WTC11 (cell line): Measurements from ENCODE around the gene NEDD1. TPM values are rescaled to one million over a fixed set of nuclear protein-coding genes. Genes with fewer than 3 reads are reported as not detected.

ENCODE experiments used
- ATAC-seq: fragments of 200-7000 bp; cut with Tn5 transposase; 2 replicates; pipeline ENCODE4 v1.10.0; 2021; ENCODE audit warnings: mild to moderate bottlenecking, moderate library complexity
- CTCF ChIA-PET: fragments of 300-600 bp; sonication (Branson Sonifier 250); formaldehyde crosslinking; loops from one replicate; lab custom pipeline; 2021; ENCODE audit warnings: antibody characterized with exemption; lab: Charles Lee
- POLR2A ChIA-PET: fragments of 350-600 bp; sonication (Branson Sonifier 250); formaldehyde crosslinking; loops from one replicate; lab custom pipeline; 2021; ENCODE audit warnings: antibody characterized with exemption; lab: Charles Lee
- DNase-seq: peaks from one replicate; pipeline ENCODE4 v3.0.0; 2021; ENCODE audit warnings: low spot score
- H3K27ac Mint-ChIP-seq: 2 replicates; pipeline ENCODE4 v1.8.0; 2021; ENCODE audit warnings: mixed read lengths
- H3K27me3 Mint-ChIP-seq: 2 replicates; pipeline ENCODE4 v1.8.0; 2021; ENCODE audit warnings: low read depth, mild to moderate bottlenecking, moderate library complexity, mixed read lengths
- H3K36me3 Mint-ChIP-seq: 2 replicates; pipeline ENCODE4 v1.8.0; 2021; ENCODE audit warnings: mixed read lengths
- H3K4me1 Mint-ChIP-seq: 2 replicates; pipeline ENCODE4 v1.8.0; 2022; ENCODE audit warnings: mixed read lengths
- H3K4me3 Mint-ChIP-seq: 2 replicates; pipeline ENCODE4 v1.8.0; 2021; ENCODE audit warnings: mild to moderate bottlenecking, moderate library complexity, mixed read lengths
- H3K9me3 Mint-ChIP-seq: 2 replicates; pipeline ENCODE4 v1.8.0; 2021; ENCODE audit warnings: mixed read lengths
- CREB1 ChIP-seq: sonication (generic); formaldehyde crosslinking; IDR thresholded peaks from 2 replicates; pipeline ENCODE4 v1.8.0; 2023; ENCODE audit warnings: mild to moderate bottlenecking, missing genetic modification reagents
- ETV6 ChIP-seq: sonication (generic); formaldehyde crosslinking; IDR thresholded peaks from 2 replicates; pipeline ENCODE4 v1.8.1; 2022; ENCODE audit warnings: mild to moderate bottlenecking, missing genetic modification reagents
- FOXK1 ChIP-seq: sonication (generic); formaldehyde crosslinking; IDR thresholded peaks from 2 replicates; pipeline ENCODE4 v1.8.0; 2022; ENCODE audit warnings: mild to moderate bottlenecking, moderate library complexity, missing genetic modification reagents
- FOXP1 ChIP-seq: sonication (generic); formaldehyde crosslinking; IDR thresholded peaks from 2 replicates; pipeline ENCODE4 v1.8.0; 2022; ENCODE audit warnings: missing genetic modification reagents, mild to moderate bottlenecking, moderate library complexity, borderline replicate concordance
- GRHL2 ChIP-seq: fragments of 250-450 bp; sonication (Bioruptor Pico); IDR thresholded peaks from 2 replicates; pipeline ENCODE4 v1.8.0; 2022; ENCODE audit warnings: mild to moderate bottlenecking, moderate library complexity; ENCODE audit not compliant: insufficient replicate concordance, severe bottlenecking
- IRF2 ChIP-seq: sonication (generic); formaldehyde crosslinking; IDR thresholded peaks from 2 replicates; pipeline ENCODE4 v1.8.0; 2022; ENCODE audit warnings: low read depth, missing genetic modification reagents, borderline replicate concordance
- JAZF1 ChIP-seq: fragments of 250-450 bp; sonication (Bioruptor Pico); IDR thresholded peaks from 2 replicates; pipeline ENCODE4 v1.9.0; 2021; ENCODE audit warnings: moderate library complexity, mild to moderate bottlenecking, inconsistent platforms
- JUN ChIP-seq: sonication (generic); formaldehyde crosslinking; IDR thresholded peaks from 2 replicates; pipeline ENCODE4 v1.8.0; 2023; ENCODE audit warnings: mild to moderate bottlenecking, missing genetic modification reagents
- MXD4 ChIP-seq: fragments of 250-450 bp; sonication (Bioruptor Pico); IDR thresholded peaks from 2 replicates; pipeline ENCODE4 v1.8.0; 2021; ENCODE audit warnings: mild to moderate bottlenecking, moderate library complexity, borderline replicate concordance
- NFYB ChIP-seq: sonication (generic); formaldehyde crosslinking; conservative IDR thresholded peaks from 2 replicates; pipeline ENCODE4 v1.8.0; 2022; ENCODE audit warnings: low read depth, missing genetic modification reagents
- NR2C2 ChIP-seq: sonication (generic); formaldehyde crosslinking; IDR thresholded peaks from 2 replicates; pipeline ENCODE4 v1.8.0; 2022; ENCODE audit warnings: mild to moderate bottlenecking, missing genetic modification reagents
- NR3C1 ChIP-seq: sonication (generic); formaldehyde crosslinking; conservative IDR thresholded peaks from 2 replicates; pipeline ENCODE4 v1.8.1; 2023; ENCODE audit warnings: low read depth, mild to moderate bottlenecking, missing genetic modification reagents
- TEAD4 ChIP-seq: sonication (generic); formaldehyde crosslinking; IDR thresholded peaks from 2 replicates; pipeline ENCODE4 v1.8.0; 2022; ENCODE audit warnings: mild to moderate bottlenecking, missing genetic modification reagents
- ZNF317 ChIP-seq: sonication (generic); formaldehyde crosslinking; IDR thresholded peaks from 2 replicates; pipeline ENCODE4 v1.8.1; 2023; ENCODE audit warnings: low read depth, mild to moderate bottlenecking, moderate library complexity, missing genetic modification reagents, borderline replicate concordance
- total RNA-seq: library from RNA; stranded (reverse); gene quantifications from 3 replicates; pipeline ENCODE4 v1.2.3, GENCODE V29; 2021
- TF ChIP-seq, protein P1 (sequence below): sonication (generic); formaldehyde crosslinking; IDR thresholded peaks from 2 replicates; pipeline ENCODE4 v1.8.0; 2023; ENCODE audit warnings: missing genetic modification reagents, mild to moderate bottlenecking, borderline replicate concordance
- TF ChIP-seq, protein P2 (sequence below): fragments of 250-450 bp; sonication (Bioruptor Pico); IDR thresholded peaks from 2 replicates; pipeline ENCODE4 v1.8.0; 2021; ENCODE audit warnings: mild to moderate bottlenecking
- TF ChIP-seq, protein P3 (sequence below): fragments of 250-450 bp; sonication (Bioruptor Pico); IDR thresholded peaks from 2 replicates; pipeline ENCODE4 v1.9.0; 2021; ENCODE audit warnings: mild to moderate bottlenecking
- TF ChIP-seq, protein P4 (sequence below): sonication (generic); formaldehyde crosslinking; IDR thresholded peaks from 2 replicates; pipeline ENCODE4 v1.8.1; 2022; ENCODE audit warnings: mild to moderate bottlenecking, moderate library complexity, missing genetic modification reagents
- TF ChIP-seq, protein P5 (sequence below): sonication (generic); formaldehyde crosslinking; IDR thresholded peaks from 2 replicates; pipeline ENCODE4 v1.8.1; 2023; ENCODE audit warnings: mild to moderate bottlenecking, missing genetic modification reagents, moderate library complexity
- TF ChIP-seq, protein P6 (sequence below): sonication (generic); formaldehyde crosslinking; conservative IDR thresholded peaks from 2 replicates; pipeline ENCODE4 v1.8.1; 2023; ENCODE audit warnings: mild to moderate bottlenecking, low read depth, missing genetic modification reagents, moderate library complexity
- TF ChIP-seq, protein P7 (sequence below): sonication (generic); formaldehyde crosslinking; IDR thresholded peaks from 2 replicates; pipeline ENCODE4 v1.8.1; 2022; ENCODE audit warnings: low read depth, missing genetic modification reagents, borderline replicate concordance
- TF ChIP-seq, protein P8 (sequence below): sonication (generic); formaldehyde crosslinking; IDR thresholded peaks from 2 replicates; pipeline ENCODE4 v1.8.0; 2022; ENCODE audit warnings: mild to moderate bottlenecking, missing genetic modification reagents

NEDD1 gene
- total RNA-seq, 1 experiment from 2014 or later: 29.3 TPM

DNA sequence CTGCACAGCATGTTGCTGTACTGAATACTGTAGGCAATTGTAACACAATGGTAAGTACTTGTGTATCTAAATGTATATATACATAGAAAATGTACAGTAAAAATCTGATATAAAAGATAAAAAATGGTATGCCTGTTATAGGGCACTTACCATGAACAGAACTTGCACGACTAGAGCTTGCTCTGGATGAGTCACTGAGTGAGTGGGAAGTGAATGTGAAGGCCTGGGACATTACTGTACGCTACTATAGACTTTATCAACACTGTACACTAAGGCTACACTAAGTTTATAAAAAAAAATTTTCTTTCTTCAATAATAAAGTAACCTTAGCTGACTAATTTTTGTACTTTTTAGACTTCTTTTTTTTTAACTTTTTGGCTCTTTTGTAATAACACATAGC lies 24.2 kb upstream of the NEDD1 start:
- ATAC-seq (no peak), DNase-seq (no peak)
- TF ChIP-seq, protein P1, sequence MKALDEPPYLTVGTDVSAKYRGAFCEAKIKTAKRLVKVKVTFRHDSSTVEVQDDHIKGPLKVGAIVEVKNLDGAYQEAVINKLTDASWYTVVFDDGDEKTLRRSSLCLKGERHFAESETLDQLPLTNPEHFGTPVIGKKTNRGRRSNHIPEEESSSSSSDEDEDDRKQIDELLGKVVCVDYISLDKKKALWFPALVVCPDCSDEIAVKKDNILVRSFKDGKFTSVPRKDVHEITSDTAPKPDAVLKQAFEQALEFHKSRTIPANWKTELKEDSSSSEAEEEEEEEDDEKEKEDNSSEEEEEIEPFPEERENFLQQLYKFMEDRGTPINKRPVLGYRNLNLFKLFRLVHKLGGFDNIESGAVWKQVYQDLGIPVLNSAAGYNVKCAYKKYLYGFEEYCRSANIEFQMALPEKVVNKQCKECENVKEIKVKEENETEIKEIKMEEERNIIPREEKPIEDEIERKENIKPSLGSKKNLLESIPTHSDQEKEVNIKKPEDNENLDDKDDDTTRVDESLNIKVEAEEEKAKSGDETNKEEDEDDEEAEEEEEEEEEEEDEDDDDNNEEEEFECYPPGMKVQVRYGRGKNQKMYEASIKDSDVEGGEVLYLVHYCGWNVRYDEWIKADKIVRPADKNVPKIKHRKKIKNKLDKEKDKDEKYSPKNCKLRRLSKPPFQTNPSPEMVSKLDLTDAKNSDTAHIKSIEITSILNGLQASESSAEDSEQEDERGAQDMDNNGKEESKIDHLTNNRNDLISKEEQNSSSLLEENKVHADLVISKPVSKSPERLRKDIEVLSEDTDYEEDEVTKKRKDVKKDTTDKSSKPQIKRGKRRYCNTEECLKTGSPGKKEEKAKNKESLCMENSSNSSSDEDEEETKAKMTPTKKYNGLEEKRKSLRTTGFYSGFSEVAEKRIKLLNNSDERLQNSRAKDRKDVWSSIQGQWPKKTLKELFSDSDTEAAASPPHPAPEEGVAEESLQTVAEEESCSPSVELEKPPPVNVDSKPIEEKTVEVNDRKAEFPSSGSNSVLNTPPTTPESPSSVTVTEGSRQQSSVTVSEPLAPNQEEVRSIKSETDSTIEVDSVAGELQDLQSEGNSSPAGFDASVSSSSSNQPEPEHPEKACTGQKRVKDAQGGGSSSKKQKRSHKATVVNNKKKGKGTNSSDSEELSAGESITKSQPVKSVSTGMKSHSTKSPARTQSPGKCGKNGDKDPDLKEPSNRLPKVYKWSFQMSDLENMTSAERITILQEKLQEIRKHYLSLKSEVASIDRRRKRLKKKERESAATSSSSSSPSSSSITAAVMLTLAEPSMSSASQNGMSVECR (CRISPR knock-in tag): no peak
- TF ChIP-seq, protein P2, sequence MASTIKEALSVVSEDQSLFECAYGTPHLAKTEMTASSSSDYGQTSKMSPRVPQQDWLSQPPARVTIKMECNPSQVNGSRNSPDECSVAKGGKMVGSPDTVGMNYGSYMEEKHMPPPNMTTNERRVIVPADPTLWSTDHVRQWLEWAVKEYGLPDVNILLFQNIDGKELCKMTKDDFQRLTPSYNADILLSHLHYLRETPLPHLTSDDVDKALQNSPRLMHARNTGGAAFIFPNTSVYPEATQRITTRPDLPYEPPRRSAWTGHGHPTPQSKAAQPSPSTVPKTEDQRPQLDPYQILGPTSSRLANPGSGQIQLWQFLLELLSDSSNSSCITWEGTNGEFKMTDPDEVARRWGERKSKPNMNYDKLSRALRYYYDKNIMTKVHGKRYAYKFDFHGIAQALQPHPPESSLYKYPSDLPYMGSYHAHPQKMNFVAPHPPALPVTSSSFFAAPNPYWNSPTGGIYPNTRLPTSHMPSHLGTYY (CRISPR knock-in tag): no peak
- TF ChIP-seq IRF2: no peak
- TF ChIP-seq, protein P3, sequence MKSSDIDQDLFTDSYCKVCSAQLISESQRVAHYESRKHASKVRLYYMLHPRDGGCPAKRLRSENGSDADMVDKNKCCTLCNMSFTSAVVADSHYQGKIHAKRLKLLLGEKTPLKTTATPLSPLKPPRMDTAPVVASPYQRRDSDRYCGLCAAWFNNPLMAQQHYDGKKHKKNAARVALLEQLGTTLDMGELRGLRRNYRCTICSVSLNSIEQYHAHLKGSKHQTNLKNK: no peak
- no peak for TF ChIP-seq JAZF1 (CRISPR knock-in tag)
- TF ChIP-seq FOXK1 (CRISPR knock-in tag): no peak
- no peak for TF ChIP-seq FOXP1 (CRISPR knock-in tag)
- TF ChIP-seq JUN (CRISPR knock-in tag): no peak
- no peak for TF ChIP-seq MXD4 (CRISPR knock-in tag)
- TF ChIP-seq, protein P4, sequence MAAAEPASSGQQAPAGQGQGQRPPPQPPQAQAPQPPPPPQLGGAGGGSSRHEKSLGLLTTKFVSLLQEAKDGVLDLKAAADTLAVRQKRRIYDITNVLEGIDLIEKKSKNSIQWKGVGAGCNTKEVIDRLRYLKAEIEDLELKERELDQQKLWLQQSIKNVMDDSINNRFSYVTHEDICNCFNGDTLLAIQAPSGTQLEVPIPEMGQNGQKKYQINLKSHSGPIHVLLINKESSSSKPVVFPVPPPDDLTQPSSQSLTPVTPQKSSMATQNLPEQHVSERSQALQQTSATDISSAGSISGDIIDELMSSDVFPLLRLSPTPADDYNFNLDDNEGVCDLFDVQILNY (CRISPR knock-in tag): no peak
- TF ChIP-seq ZNF317: no peak
- no peak for TF ChIP-seq TEAD4 (CRISPR knock-in tag)
- TF ChIP-seq NR3C1 (CRISPR knock-in tag): no peak
- no peak for TF ChIP-seq CREB1 (CRISPR knock-in tag)
- TF ChIP-seq, protein P5, sequence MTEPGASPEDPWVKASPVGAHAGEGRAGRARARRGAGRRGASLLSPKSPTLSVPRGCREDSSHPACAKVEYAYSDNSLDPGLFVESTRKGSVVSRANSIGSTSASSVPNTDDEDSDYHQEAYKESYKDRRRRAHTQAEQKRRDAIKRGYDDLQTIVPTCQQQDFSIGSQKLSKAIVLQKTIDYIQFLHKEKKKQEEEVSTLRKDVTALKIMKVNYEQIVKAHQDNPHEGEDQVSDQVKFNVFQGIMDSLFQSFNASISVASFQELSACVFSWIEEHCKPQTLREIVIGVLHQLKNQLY (CRISPR knock-in tag): no peak
- TF ChIP-seq NR2C2 (CRISPR knock-in tag): no peak
- H3K36me3 Mint-ChIP-seq: no peaks in the 10 kb centered on the region
- H3K9me3 Mint-ChIP-seq: peaks cover 9% of the 10 kb centered on the region
- no peak overlapping the region for H3K4me3 Mint-ChIP-seq
- no peaks in the 10 kb centered on the region for H3K27me3 Mint-ChIP-seq
- no peaks in the 10 kb centered on the region; the same call in 1 of the 2 replicates for H3K4me1 Mint-ChIP-seq
- no peak overlapping the region for H3K27ac Mint-ChIP-seq
- ChIA-PET CTCF (no interaction called here), POLR2A (no interaction called here)

DNA sequence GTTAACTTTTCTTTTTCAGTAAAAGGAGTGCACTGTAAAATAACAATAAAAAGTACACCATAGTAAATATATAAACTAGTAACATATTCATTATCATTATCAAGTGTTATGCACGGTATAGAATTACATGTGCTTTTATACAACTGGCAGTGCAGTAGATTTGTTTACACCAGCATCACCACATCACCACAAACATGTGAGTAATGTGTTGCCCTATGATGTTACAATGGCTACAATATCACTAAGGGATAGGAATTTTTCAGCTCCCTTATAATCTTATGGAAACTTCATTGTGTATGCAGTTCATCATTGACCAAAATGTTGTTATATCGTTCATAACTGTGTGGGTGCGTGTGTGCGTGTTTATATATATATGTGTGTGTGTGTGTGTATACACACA lies 23.5 kb upstream of the NEDD1 start:
- H3K4me1 Mint-ChIP-seq: no peaks in the 10 kb centered on the region; the same call in 1 of the 2 replicates
- DNase-seq (no peak), ATAC-seq (no peak)
- no peaks in the 10 kb centered on the region for H3K36me3 Mint-ChIP-seq
- ChIA-PET CTCF (no interaction called here), POLR2A (no interaction called here)
- H3K27ac Mint-ChIP-seq: no peak overlapping the region
- no peaks in the 10 kb centered on the region for H3K27me3 Mint-ChIP-seq
- H3K9me3 Mint-ChIP-seq: peaks cover 9% of the 10 kb centered on the region
- H3K4me3 Mint-ChIP-seq: no peak overlapping the region
- no peak for TF ChIP-seq ETV6
- TF ChIP-seq, protein P6, sequence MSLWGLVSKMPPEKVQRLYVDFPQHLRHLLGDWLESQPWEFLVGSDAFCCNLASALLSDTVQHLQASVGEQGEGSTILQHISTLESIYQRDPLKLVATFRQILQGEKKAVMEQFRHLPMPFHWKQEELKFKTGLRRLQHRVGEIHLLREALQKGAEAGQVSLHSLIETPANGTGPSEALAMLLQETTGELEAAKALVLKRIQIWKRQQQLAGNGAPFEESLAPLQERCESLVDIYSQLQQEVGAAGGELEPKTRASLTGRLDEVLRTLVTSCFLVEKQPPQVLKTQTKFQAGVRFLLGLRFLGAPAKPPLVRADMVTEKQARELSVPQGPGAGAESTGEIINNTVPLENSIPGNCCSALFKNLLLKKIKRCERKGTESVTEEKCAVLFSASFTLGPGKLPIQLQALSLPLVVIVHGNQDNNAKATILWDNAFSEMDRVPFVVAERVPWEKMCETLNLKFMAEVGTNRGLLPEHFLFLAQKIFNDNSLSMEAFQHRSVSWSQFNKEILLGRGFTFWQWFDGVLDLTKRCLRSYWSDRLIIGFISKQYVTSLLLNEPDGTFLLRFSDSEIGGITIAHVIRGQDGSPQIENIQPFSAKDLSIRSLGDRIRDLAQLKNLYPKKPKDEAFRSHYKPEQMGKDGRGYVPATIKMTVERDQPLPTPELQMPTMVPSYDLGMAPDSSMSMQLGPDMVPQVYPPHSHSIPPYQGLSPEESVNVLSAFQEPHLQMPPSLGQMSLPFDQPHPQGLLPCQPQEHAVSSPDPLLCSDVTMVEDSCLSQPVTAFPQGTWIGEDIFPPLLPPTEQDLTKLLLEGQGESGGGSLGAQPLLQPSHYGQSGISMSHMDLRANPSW: no peak
- TF ChIP-seq, protein P7, sequence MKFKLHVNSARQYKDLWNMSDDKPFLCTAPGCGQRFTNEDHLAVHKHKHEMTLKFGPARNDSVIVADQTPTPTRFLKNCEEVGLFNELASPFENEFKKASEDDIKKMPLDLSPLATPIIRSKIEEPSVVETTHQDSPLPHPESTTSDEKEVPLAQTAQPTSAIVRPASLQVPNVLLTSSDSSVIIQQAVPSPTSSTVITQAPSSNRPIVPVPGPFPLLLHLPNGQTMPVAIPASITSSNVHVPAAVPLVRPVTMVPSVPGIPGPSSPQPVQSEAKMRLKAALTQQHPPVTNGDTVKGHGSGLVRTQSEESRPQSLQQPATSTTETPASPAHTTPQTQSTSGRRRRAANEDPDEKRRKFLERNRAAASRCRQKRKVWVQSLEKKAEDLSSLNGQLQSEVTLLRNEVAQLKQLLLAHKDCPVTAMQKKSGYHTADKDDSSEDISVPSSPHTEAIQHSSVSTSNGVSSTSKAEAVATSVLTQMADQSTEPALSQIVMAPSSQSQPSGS (CRISPR knock-in tag): no peak
- no peak for TF ChIP-seq NFYB (CRISPR knock-in tag)
- TF ChIP-seq MXD4 (CRISPR knock-in tag): no peak
- TF ChIP-seq GRHL2 (CRISPR knock-in tag): no peak
- TF ChIP-seq, protein P8, sequence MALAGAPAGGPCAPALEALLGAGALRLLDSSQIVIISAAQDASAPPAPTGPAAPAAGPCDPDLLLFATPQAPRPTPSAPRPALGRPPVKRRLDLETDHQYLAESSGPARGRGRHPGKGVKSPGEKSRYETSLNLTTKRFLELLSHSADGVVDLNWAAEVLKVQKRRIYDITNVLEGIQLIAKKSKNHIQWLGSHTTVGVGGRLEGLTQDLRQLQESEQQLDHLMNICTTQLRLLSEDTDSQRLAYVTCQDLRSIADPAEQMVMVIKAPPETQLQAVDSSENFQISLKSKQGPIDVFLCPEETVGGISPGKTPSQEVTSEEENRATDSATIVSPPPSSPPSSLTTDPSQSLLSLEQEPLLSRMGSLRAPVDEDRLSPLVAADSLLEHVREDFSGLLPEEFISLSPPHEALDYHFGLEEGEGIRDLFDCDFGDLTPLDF (CRISPR knock-in tag): no peak
